ENCODE results near the gene GATA2. TPM values are rescaled to one million over a fixed set of nuclear protein-coding genes. Genes with fewer than 3 reads are reported as not detected.

Gene GATA2
- total RNA-seq, 4 donors from 2014 or later, result 2.8 to 11.6 (median 8.1) TPM

DNA sequence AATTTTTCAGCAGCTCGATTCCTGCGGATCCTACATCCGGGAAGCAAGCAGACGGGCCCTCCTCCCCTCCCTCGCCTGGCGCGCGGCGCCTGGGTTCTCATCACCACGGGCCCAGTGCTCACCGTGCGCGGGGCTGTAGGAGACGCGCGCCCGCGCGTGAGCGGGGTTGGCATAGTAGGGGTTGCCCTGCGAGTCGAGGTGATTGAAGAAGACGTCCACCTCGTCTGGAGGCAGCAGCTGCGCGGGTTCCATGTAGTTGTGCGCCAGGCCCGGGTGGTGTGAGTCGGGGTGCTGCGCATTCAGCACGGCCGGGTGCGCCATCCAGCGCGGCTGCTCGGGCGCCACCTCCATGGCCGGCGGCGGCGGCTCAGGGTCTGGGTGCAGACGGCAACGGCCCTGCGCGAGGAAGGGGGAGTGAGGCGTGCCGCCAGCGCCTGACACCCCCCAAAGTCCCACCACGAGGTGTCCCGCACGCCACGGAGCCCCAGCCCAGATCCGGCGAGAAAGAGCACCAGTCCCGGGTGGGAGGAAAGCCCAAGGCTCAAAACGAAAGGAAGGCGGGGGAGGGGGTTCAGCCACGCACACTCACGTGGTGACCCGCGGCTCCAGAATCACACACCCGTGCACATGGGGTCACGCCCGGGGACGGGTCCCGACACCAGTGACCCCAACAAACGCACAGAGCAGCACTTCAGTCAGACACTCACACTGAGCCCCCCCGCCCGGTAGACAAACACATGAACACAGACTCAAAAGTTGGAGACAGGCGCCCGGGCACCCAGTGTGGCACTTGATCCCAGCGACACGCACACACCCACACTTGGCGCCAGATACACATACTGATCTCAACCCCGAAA, 6.1 kb downstream of the GATA2 start:
- DNase-seq, result no peak
- TF ChIP-seq POLR2A (IDR thresholded peaks at IDR 0.05), result no peak
- TF ChIP-seq, protein P1, sequence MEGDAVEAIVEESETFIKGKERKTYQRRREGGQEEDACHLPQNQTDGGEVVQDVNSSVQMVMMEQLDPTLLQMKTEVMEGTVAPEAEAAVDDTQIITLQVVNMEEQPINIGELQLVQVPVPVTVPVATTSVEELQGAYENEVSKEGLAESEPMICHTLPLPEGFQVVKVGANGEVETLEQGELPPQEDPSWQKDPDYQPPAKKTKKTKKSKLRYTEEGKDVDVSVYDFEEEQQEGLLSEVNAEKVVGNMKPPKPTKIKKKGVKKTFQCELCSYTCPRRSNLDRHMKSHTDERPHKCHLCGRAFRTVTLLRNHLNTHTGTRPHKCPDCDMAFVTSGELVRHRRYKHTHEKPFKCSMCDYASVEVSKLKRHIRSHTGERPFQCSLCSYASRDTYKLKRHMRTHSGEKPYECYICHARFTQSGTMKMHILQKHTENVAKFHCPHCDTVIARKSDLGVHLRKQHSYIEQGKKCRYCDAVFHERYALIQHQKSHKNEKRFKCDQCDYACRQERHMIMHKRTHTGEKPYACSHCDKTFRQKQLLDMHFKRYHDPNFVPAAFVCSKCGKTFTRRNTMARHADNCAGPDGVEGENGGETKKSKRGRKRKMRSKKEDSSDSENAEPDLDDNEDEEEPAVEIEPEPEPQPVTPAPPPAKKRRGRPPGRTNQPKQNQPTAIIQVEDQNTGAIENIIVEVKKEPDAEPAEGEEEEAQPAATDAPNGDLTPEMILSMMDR (IDR thresholded peaks at IDR 0.05), result no peak
- Histone ChIP-seq H3K36me3 (no peaks in the 10 kb centered on the region), H3K27ac (peak overlapping the region in 3 of 4 donors; percentile 46 to 77 (median 65)), H3K9me3 (no peaks in the 10 kb centered on the region), H3K4me1 (peaks cover 0 to 47% (median 23%) of the 10 kb centered on the region in 4 donors), H3K27me3 (peaks cover 0 to 86% of the 10 kb centered on the region in 2 donors), H3K4me3 (peak overlapping the region; percentile 29 to 60 (median 54))

- Histone ChIP-seq H3K27me3 (peaks cover 0 to 79% of the 10 kb centered on the region in 2 donors), H3K9me3 (no peaks in the 10 kb centered on the region), H3K36me3 (no peaks in the 10 kb centered on the region), H3K4me1 (peaks cover 0 to 43% (median 23%) of the 10 kb centered on the region in 4 donors), H3K4me3 (peak overlapping the region in 1 of 4 donors; percentile 60), H3K27ac (peak overlapping the region in 2 of 4 donors; percentile 16 to 77)
- TF ChIP-seq POLR2A (IDR thresholded peaks at IDR 0.05), result no peak
- no peak for DNase-seq
Observed at GRCh38 chr3:128486205-128486628, 6.8 kb downstream of the GATA2 start.

DNA sequence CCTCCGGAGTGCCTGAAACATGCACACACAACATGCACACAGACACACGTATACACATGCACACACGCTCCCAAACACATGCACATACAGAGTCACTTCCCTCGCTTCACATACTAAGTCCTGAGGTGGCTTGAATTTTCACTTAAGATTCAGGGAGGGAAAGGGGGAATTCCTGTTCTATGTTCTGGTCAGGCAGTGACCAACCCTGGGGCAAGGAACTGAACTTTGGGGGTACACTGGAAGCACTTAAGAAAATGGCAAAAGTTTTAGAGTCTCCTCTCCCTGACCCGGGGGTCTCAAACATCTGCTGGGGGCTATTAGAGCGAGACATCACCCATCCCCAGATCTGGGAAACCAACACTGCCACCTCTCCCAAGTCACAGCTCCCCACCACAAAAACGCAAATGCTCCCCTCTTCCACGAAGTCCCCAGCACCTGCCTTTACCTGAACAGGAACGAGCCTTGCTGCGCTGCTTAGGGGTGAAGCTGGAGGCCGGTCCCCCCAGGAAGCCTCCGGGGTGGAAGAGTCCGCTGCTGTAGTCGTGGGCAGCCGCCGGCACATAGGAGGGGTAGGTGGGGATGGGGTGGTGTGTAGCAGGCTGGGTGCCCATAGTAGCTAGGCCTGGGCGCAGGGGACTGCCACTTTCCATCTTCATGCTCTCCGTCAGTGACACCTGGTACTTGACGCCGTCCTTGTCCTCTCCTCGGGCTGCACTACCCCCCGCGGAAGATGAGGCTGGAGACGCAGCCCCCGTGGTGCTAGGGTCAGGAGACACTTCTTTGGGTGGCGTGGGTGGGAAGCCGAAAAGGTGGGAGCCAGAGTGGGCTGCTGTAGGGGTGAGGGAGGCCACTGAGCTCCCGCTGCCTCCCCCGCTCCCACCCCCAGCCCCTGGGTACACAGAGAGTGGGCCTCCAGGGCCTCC, 7.5 kb downstream of the GATA2 start:
- peak overlapping the region in 1 of 4 donors; percentile 60 for H3K4me3 ChIP-seq
- peaks cover 0 to 42% (median 23%) of the 10 kb centered on the region in 4 donors for H3K4me1 ChIP-seq
- DNase-seq, result no peak
- H3K36me3 ChIP-seq, result no peaks in the 10 kb centered on the region
- peaks cover 0 to 72% of the 10 kb centered on the region in 2 donors for H3K27me3 ChIP-seq
- peak overlapping the region in 1 of 4 donors; percentile 16 for H3K27ac ChIP-seq
- H3K9me3 ChIP-seq, result no peaks in the 10 kb centered on the region
- no peak for TF ChIP-seq POLR2A (IDR thresholded peaks at IDR 0.05)
- TF ChIP-seq, protein P1 (IDR thresholded peaks at IDR 0.05), result no peak

- Histone ChIP-seq H3K36me3 (no peaks in the 10 kb centered on the region), H3K4me3 (peak overlapping the region in 1 of 4 donors; percentile 60), H3K9me3 (no peaks in the 10 kb centered on the region), H3K4me1 (peaks cover 0 to 33% (median 20%) of the 10 kb centered on the region in 4 donors), H3K27ac (peak overlapping the region in 2 of 4 donors; percentile 32 to 41), H3K27me3 (peaks cover 0 to 66% of the 10 kb centered on the region in 2 donors)
- DNase-seq, result no peak
- TF ChIP-seq, protein P1 (IDR thresholded peaks at IDR 0.05), result no peak
- no peak for TF ChIP-seq POLR2A (IDR thresholded peaks at IDR 0.05)
Observed at GRCh38 chr3:128484404-128485281, 8.4 kb downstream of the GATA2 start.

- peaks cover 0 to 25% (median 15%) of the 10 kb centered on the region in 4 donors for H3K4me1 ChIP-seq
- no peaks in the 10 kb centered on the region for H3K9me3 ChIP-seq
- no peak for DNase-seq
- TF ChIP-seq, protein P1 (IDR thresholded peaks at IDR 0.05), result no peak
- no peak for TF ChIP-seq POLR2A (IDR thresholded peaks at IDR 0.05)
- H3K27ac ChIP-seq, result peak overlapping the region in 2 of 4 donors; percentile 32 to 41
- peaks cover 0 to 58% of the 10 kb centered on the region in 2 donors for H3K27me3 ChIP-seq
- no peaks in the 10 kb centered on the region for H3K36me3 ChIP-seq
- peak overlapping the region in 2 of 4 donors; percentile 5 to 23 for H3K4me3 ChIP-seq
Observed at GRCh38 chr3:128483657-128484403, 9.2 kb downstream of the GATA2 start.
